Adrenal gland (tissue), 5 donors: ENCODE data around the gene PELI1.
"Not testable (repeated sequence)": the region's sequence is repeated elsewhere in the genome, so short reads cannot be mapped to it uniquely, and the experiment has no call there.

Source experiments
- POLR2A ChIP-seq, 2 donors: fragments of 450-650 bp; IDR thresholded peaks; one replicate each; pipeline ENCODE4 v1.6.1; 2017; ENCODE audit warnings: antibody characterized with exemption in 2 of 2, mild to moderate bottlenecking in 2 of 2, moderate library complexity in 1 of 2
- TF ChIP-seq, protein P1 (sequence below), 6 experiments: fragments of 450-650 bp in 4 of 6; fragments of 200-600 bp in 2 of 6; sonication (generic) in 1 of 6; IDR thresholded peaks; 1 replicate in 5 of 6; 2 replicates in 1 of 6; pipeline versions ENCODE4 v1.5.1 to v1.8.0; 2016 to 2021; ENCODE audit warnings: antibody characterized with exemption in 6 of 6, mild to moderate bottlenecking in 2 of 6, moderate library complexity in 1 of 6
- donor health status: DM: no; HTN: no; CAD: no.

DNA sequence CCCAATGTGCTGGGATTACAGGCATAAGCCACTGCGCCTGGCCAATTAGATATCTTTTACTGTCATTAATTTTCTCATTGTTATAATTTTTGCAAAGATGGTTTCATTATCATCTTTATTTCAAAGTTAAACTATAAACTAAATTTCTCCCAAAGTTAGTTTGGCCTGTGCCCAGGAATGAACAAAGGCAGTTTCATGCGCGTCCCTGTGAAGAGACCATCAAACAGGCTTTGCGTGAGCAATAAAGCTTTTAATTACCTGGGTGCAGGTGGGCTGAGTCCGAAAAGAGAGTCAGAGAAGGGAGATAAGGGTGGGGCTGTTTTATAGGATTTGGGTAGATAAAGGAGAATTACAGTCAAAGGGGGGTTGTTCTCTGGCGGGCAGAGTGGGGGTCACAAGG, 69.6 kb downstream of the PELI1 start:
- TF ChIP-seq, protein P1, sequence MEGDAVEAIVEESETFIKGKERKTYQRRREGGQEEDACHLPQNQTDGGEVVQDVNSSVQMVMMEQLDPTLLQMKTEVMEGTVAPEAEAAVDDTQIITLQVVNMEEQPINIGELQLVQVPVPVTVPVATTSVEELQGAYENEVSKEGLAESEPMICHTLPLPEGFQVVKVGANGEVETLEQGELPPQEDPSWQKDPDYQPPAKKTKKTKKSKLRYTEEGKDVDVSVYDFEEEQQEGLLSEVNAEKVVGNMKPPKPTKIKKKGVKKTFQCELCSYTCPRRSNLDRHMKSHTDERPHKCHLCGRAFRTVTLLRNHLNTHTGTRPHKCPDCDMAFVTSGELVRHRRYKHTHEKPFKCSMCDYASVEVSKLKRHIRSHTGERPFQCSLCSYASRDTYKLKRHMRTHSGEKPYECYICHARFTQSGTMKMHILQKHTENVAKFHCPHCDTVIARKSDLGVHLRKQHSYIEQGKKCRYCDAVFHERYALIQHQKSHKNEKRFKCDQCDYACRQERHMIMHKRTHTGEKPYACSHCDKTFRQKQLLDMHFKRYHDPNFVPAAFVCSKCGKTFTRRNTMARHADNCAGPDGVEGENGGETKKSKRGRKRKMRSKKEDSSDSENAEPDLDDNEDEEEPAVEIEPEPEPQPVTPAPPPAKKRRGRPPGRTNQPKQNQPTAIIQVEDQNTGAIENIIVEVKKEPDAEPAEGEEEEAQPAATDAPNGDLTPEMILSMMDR (IDR thresholded peaks at IDR 0.05): not testable (repeated sequence)
- not testable (repeated sequence) for TF ChIP-seq POLR2A (IDR thresholded peaks at IDR 0.05)
